ENCODE results near the gene ORC4. TPM values are rescaled to one million over a fixed set of nuclear protein-coding genes. Genes with fewer than 3 reads are reported as not detected.

Gene ORC4
- total and polyA plus RNA-seq, 3 donors from 2014 or later, result 38.9 to 58.4 (median 54.8) TPM

DNA sequence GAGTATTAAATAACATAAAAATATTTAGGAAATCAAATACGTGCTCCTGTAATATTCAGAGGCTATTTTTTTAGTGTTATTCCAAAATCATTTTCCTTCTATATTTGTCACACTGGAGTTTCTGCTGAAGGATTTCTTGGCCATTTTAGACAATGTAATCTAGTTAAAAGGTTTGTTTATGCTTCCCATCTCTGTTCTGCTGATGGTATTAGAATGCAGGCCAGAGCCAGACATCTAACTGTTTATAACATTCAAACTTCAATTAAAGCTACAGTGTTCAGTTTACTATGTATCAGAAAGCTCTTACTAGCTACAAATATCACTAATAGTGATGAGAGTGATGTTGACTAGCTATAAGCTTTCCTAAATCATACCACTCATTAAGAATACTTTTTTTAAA lies 8.2 kb upstream of the ORC4 start:
- Histone ChIP-seq H3K4me1 (peaks cover 5% of the 10 kb centered on the region), H3K9me3 (no peaks in the 10 kb centered on the region), H3K27me3 (no peaks in the 10 kb centered on the region), H3K27ac (no peak overlapping the region), H3K36me3 (ENCODE audit: low read depth, missing control alignments) (no peaks in the 10 kb centered on the region), H3K4me3 (no peak overlapping the region)
- TF ChIP-seq, protein P1, sequence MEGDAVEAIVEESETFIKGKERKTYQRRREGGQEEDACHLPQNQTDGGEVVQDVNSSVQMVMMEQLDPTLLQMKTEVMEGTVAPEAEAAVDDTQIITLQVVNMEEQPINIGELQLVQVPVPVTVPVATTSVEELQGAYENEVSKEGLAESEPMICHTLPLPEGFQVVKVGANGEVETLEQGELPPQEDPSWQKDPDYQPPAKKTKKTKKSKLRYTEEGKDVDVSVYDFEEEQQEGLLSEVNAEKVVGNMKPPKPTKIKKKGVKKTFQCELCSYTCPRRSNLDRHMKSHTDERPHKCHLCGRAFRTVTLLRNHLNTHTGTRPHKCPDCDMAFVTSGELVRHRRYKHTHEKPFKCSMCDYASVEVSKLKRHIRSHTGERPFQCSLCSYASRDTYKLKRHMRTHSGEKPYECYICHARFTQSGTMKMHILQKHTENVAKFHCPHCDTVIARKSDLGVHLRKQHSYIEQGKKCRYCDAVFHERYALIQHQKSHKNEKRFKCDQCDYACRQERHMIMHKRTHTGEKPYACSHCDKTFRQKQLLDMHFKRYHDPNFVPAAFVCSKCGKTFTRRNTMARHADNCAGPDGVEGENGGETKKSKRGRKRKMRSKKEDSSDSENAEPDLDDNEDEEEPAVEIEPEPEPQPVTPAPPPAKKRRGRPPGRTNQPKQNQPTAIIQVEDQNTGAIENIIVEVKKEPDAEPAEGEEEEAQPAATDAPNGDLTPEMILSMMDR (IDR thresholded peaks at IDR 0.05), result no peak
- TF ChIP-seq POLR2A (IDR thresholded peaks at IDR 0.05), result no peak
- no peak for DNase-seq
- 72 to 79% methylated on average over 1 of the region's 1 CpG for WGBS, 2 donors
- intact Hi-C loops (cut with DNase I; ENCODE audit: low total_unique reads), result no loop called here

DNA sequence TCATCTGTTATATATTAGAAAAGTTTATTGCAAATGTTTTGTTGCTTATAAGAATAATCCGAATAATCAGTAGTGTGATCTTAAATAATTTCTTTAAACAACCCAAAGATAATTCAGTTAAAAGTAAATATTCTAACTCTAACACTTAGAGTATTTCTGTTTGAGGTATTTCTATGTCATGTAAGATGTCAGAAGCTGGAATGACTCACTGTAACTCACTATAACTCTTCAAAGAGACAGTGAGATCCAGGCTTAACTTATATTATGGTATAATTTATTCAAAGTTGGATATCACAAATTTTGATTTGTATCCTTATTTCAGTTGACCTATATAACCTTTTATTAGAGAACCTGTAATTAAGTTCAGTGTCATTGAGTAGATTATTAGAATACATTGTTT lies 7.3 kb upstream of the ORC4 start:
- H3K4me3 ChIP-seq, result no peak overlapping the region
- no peak overlapping the region for H3K27ac ChIP-seq
- intact Hi-C loops (cut with DNase I; ENCODE audit: low total_unique reads), result no loop called here
- no peak for DNase-seq
- no peaks in the 10 kb centered on the region for H3K36me3 ChIP-seq (ENCODE audit: low read depth, missing control alignments)
- no peaks in the 10 kb centered on the region for H3K9me3 ChIP-seq
- 90 to 92% methylated on average over 1 of the region's 1 CpG for WGBS, 2 donors
- H3K27me3 ChIP-seq, result no peaks in the 10 kb centered on the region
- peaks cover 14% of the 10 kb centered on the region for H3K4me1 ChIP-seq
- TF ChIP-seq POLR2A (IDR thresholded peaks at IDR 0.05), result no peak
- TF ChIP-seq, protein P1 (IDR thresholded peaks at IDR 0.05), result no peak

DNA sequence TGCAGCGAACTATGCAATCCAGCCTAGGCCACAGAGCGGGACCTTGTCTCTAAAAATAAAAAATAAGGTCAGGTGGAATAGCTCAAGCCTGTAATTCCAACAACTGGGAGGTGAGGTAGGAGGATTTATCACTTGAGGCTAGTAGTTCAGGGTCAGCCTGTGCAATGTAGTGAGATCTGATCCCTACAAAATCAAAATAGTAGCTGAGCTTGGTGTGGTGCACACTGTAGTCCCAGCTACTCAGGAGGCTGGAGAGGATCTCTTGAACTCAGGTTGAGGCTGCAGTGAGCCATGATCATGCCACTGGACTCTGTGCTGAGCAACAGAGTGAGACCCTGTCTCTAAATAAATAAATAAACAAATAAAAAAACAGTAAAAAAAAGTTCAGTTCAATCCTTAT lies 6.0 kb upstream of the ORC4 start:
- 83 to 93% methylated on average over 2 of the region's 2 CpGs for WGBS, 2 donors
- TF ChIP-seq, protein P1 (IDR thresholded peaks at IDR 0.05), result no peak
- no peak for TF ChIP-seq POLR2A (IDR thresholded peaks at IDR 0.05)
- intact Hi-C loops (cut with DNase I; ENCODE audit: low total_unique reads), result no loop called here
- peaks cover 24% of the 10 kb centered on the region for H3K4me1 ChIP-seq
- no peaks in the 10 kb centered on the region for H3K9me3 ChIP-seq
- no peak overlapping the region for H3K27ac ChIP-seq
- no peak overlapping the region for H3K4me3 ChIP-seq
- DNase-seq, result no peak
- H3K27me3 ChIP-seq, result no peaks in the 10 kb centered on the region
- no peaks in the 10 kb centered on the region for H3K36me3 ChIP-seq (ENCODE audit: low read depth, missing control alignments)

DNA sequence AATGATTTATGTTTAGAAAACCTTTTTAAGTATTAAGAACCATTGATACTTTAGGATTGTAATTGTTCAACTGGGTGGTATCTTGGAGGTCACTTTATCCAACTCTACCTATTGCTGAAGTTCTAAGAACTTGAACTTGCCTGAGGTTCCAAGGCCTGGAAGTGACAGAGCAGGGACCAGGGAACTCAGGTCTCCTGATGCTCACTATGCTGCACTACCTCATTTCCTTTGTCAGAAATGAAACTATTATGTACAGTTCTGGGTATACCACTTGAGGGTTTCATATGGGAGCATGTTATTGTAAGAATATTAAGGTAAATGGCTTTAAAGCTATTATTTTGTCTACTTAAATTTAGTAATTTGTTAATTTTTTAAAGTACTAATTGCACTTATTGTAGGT lies 3.3 kb upstream of the ORC4 start:
- Histone ChIP-seq H3K9me3 (no peaks in the 10 kb centered on the region), H3K4me1 (peaks cover 36% of the 10 kb centered on the region), H3K36me3 (ENCODE audit: low read depth, missing control alignments) (no peaks in the 10 kb centered on the region), H3K27ac (no peak overlapping the region), H3K27me3 (no peaks in the 10 kb centered on the region), H3K4me3 (no peak overlapping the region)
- intact Hi-C loops (cut with DNase I; ENCODE audit: low total_unique reads), result no loop called here
- no peak for DNase-seq
- no peak for TF ChIP-seq POLR2A (IDR thresholded peaks at IDR 0.05)
- TF ChIP-seq, protein P1 (IDR thresholded peaks at IDR 0.05), result no peak

DNA sequence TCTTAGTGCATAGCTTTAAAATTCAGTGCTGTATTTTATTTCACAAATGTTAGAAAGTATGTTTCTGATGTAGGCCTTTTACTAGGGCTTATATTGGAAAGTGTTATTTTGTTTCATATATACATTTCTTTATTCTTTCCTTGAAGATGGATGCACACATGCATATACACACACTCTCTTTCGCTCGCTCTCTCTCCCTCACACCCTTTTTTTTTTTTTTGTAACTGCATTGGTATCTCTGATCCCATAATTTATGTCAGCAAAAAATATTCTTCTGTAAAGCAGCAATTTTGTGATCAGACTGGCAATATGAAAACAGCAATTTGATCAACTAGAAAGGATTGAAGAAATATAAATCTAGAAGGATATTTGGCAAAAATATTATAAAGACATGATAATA lies 2.3 kb upstream of the ORC4 start:
- Histone ChIP-seq H3K4me1 (peaks cover 39% of the 10 kb centered on the region), H3K36me3 (ENCODE audit: low read depth, missing control alignments) (no peaks in the 10 kb centered on the region), H3K9me3 (no peaks in the 10 kb centered on the region), H3K27me3 (no peaks in the 10 kb centered on the region), H3K4me3 (no peak overlapping the region), H3K27ac (no peak overlapping the region)
- TF ChIP-seq, protein P1 (IDR thresholded peaks at IDR 0.05), result no peak
- no peak for TF ChIP-seq POLR2A (IDR thresholded peaks at IDR 0.05)
- 71 to 72% methylated on average over 2 of the region's 2 CpGs for WGBS, 2 donors
- no peak for DNase-seq
- intact Hi-C loops (cut with DNase I; ENCODE audit: low total_unique reads), result no loop called here
